Heart left ventricle (tissue), 16 donors: Measurements from ENCODE around the gene ACACA. TPM values are rescaled to one million over a fixed set of nuclear protein-coding genes. Genes with fewer than 3 reads are reported as not detected.

ENCODE experiments used
- ATAC-seq, 4 donors: fragments of 200-7000 bp; cut with Tn5 transposase; one replicate each; pipeline ENCODE4 v1.9.1; 2020 to 2022; ENCODE audit warnings: moderate library complexity in 4 of 4, mild to moderate bottlenecking in 3 of 4, moderate number of reproducible peaks in 1 of 4
- DNase-seq, 5 donors: peaks; one replicate each; pipeline ENCODE4 v3.0.0-alpha.2; 2020
- H3K27ac ChIP-seq, 12 donors: fragments of 200-600 bp; sonication (generic) in 4 of 12; one replicate each; pipeline versions ENCODE4 v1.5.0 to v1.8.0; 2016 to 2022; ENCODE audit warnings: mild to moderate bottlenecking in 2 of 12
- H3K27me3 ChIP-seq, 9 donors: fragments of 200-600 bp; sonication (generic) in 2 of 9; one replicate each; pipeline versions ENCODE4 v1.5.1 to v1.8.0; 2016 to 2022; ENCODE audit warnings: mild to moderate bottlenecking in 3 of 9
- H3K36me3 ChIP-seq, 9 donors: fragments of 200-600 bp; sonication (generic) in 2 of 9; one replicate each; pipeline versions ENCODE4 v1.5.0 to v1.8.0; 2018 to 2022; ENCODE audit warnings: mild to moderate bottlenecking in 2 of 9
- H3K4me1 ChIP-seq, 12 donors: fragments of 200-600 bp; sonication (generic) in 4 of 12; one replicate each; pipeline versions ENCODE4 v1.5.0 to v1.8.0; 2016 to 2022; ENCODE audit warnings: mild to moderate bottlenecking in 3 of 12
- H3K4me3 ChIP-seq, 12 donors: fragments of 200-600 bp; sonication (generic) in 4 of 12; one replicate each; pipeline versions ENCODE4 v1.5.0 to v1.8.0; 2017 to 2022; ENCODE audit warnings: mild to moderate bottlenecking in 9 of 12, moderate library complexity in 4 of 12
- H3K9me3 ChIP-seq, 12 donors: fragments of 200-600 bp; sonication (generic) in 4 of 12; one replicate each; pipeline versions ENCODE4 v1.5.0 to v1.8.0; 2016 to 2022; ENCODE audit warnings: mild to moderate bottlenecking in 1 of 12
- POLR2A ChIP-seq, 2 donors: fragments of 450-650 bp; IDR thresholded peaks; one replicate each; pipeline ENCODE4 v1.6.1; 2017; ENCODE audit warnings: antibody characterized with exemption in 2 of 2, mild to moderate bottlenecking in 2 of 2, moderate library complexity in 2 of 2
- WGBS, 4 donors: extraction: QIAGEN DNeasy Blood & Tissue Kit in 2 of 4; methylation state at CpG; one replicate each; pipeline versions ENCODE4 v1.1.5 to v1.1.7; 2013 to 2018; 5-methylcytosine and 5-hydroxymethylcytosine counted together
- intact Hi-C, 10 donors: fragments of 100-400 bp; cut with DNase I; formaldehyde crosslinking; loops; one replicate each; pipeline versions ENCODE4 v1.11.1 to v1.14.2; 2022
- polyA plus RNA-seq, 2 donors: library from polyadenylated mRNA; stranded (reverse); fragments of 200-250 nt; gene quantifications; one replicate each; pipeline ENCODE4 v1.2.3, GENCODE V29; 2013
- total RNA-seq, 9 donors: library from RNA; depleted of rRNA in 2 of 9; stranded (reverse); fragments of >200 nt in 2 of 9; fragmentation: NEBNext Ultra II Directional in 3 of 9; extraction: Animal tissue kit (Norgen Biotek cat#: 25700) in 3 of 9; gene quantifications; one replicate each; pipeline versions ENCODE4 v1.1.0 to v1.2.4, GENCODE V29; 2016 to 2023
- TF ChIP-seq, protein P1 (sequence below), 12 donors: fragments of 200-600 bp; sonication (generic) in 4 of 12; IDR thresholded peaks; one replicate each; pipeline versions ENCODE4 v1.5.0 to v1.8.0; 2018 to 2022; ENCODE audit warnings: antibody characterized with exemption in 12 of 12, mild to moderate bottlenecking in 5 of 12
- donor health status: ischemic (EF 13 %, LVEDD 7.1; RV severe dilation, severe dysfunction).
- donor health status: healthy with polysubstance abuse.
- donor health status: DM: no; HTN: yes; CAD: no.
- donor health status: DM: no; HTN: no; CAD: no.
- donor health status: ischemic (EF 25% LVEDD 6.9; RV normal size, moderate dysfunction).
- donor health status: ischemic (EF 25% LVEDD 5.7; RV mildly dilated, moderate dysfunction).
- donor health status: healthy.
- donor health status: DM: yes; HTN: yes; CAD: no.
- donor health status: ischemic (EF 35%, LVEDD 5.7; RV mildly dilated, moderate dysfunction).
- donor health status: nonischemic (EF 11% LVEDD 7.7; RV severe dilation, severe dysfunction).
- donor health status: DM: yes; HTN: yes; CAD: no.
- donor health status: PGD.
- donor health status: ischemic (EF 29% LVEDD 5.4; RV normal size, mild dysfunction).
- donor health status: nonischemic (EF 23%, LVEDD 6.1; RV moderate dilation, normal function).

ACACA gene
- total and polyA plus RNA-seq, 11 donors, result 6.2 to 33.0 (median 15.8) TPM

GRCh38 chr17:37338847-37339246 lies 67.8 kb downstream of the ACACA start:
- Histone ChIP-seq H3K9me3 (no peaks in the 10 kb centered on the region), H3K27ac (no peak overlapping the region), H3K36me3 (peaks cover 0 to 13% (median 0%) of the 10 kb centered on the region in 9 donors), H3K27me3 (no peaks in the 10 kb centered on the region), H3K4me1 (no peaks in the 10 kb centered on the region), H3K4me3 (no peak overlapping the region)
- intact Hi-C loops, result no loop called here
- TF ChIP-seq, protein P1, sequence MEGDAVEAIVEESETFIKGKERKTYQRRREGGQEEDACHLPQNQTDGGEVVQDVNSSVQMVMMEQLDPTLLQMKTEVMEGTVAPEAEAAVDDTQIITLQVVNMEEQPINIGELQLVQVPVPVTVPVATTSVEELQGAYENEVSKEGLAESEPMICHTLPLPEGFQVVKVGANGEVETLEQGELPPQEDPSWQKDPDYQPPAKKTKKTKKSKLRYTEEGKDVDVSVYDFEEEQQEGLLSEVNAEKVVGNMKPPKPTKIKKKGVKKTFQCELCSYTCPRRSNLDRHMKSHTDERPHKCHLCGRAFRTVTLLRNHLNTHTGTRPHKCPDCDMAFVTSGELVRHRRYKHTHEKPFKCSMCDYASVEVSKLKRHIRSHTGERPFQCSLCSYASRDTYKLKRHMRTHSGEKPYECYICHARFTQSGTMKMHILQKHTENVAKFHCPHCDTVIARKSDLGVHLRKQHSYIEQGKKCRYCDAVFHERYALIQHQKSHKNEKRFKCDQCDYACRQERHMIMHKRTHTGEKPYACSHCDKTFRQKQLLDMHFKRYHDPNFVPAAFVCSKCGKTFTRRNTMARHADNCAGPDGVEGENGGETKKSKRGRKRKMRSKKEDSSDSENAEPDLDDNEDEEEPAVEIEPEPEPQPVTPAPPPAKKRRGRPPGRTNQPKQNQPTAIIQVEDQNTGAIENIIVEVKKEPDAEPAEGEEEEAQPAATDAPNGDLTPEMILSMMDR (IDR thresholded peaks at IDR 0.05), result no peak
- no peak for TF ChIP-seq POLR2A (IDR thresholded peaks at IDR 0.05)
- 89 to 96% (median 92%) methylated on average over 3 of the region's 3 CpGs for WGBS, 4 donors
- ATAC-seq (no peak), DNase-seq (no peak)

DNA sequence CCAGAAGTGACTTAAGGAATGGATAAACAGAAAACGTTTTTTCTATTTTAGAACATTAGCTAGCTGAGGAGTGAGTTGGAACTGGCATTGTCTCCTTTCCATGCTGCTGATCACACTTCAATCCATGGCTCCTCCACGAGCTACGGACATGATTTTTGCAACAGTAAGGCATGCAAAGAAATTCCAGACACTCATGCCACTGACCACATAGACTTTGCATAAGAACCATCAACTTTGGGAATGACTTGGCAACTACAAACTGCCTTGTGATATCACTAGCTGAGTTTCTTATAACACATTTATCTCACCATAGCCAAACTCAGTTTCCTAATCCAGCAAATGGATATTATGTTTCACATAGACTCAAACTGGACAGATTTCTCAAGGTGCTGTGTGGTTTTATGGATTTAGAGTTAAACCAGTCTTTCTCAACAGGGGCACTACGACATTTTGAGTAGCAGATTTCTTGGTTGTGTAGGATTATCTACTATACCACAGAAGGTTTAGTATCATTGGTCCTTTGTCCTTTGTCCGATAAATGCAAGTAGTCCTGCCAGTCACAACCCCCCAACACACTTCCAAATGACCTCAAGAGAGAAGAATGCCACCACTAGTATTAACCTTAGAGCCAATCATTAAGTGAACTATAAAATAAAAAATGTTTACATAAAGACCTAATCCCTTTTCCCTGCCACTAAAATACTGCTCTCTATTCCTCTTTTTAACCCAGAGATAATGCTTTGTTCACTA lies 79.1 kb downstream of the ACACA start:
- intact Hi-C loops, result no loop called here
- no peak overlapping the region for H3K4me3 ChIP-seq
- no peaks in the 10 kb centered on the region for H3K27me3 ChIP-seq
- no peak for DNase-seq
- H3K4me1 ChIP-seq, result no peaks in the 10 kb centered on the region
- no peak overlapping the region for H3K27ac ChIP-seq
- ATAC-seq, result no peak
- peaks cover 0 to 33% (median 19%) of the 10 kb centered on the region in 9 donors for H3K36me3 ChIP-seq
- no peak for TF ChIP-seq POLR2A (IDR thresholded peaks at IDR 0.05)
- TF ChIP-seq, protein P1 (IDR thresholded peaks at IDR 0.05), result no peak
- whole genome bisulfite sequencing, 4 donors, result 79 to 84% (median 81%) methylated on average over 5 of the region's 5 CpGs
- no peaks in the 10 kb centered on the region for H3K9me3 ChIP-seq

DNA sequence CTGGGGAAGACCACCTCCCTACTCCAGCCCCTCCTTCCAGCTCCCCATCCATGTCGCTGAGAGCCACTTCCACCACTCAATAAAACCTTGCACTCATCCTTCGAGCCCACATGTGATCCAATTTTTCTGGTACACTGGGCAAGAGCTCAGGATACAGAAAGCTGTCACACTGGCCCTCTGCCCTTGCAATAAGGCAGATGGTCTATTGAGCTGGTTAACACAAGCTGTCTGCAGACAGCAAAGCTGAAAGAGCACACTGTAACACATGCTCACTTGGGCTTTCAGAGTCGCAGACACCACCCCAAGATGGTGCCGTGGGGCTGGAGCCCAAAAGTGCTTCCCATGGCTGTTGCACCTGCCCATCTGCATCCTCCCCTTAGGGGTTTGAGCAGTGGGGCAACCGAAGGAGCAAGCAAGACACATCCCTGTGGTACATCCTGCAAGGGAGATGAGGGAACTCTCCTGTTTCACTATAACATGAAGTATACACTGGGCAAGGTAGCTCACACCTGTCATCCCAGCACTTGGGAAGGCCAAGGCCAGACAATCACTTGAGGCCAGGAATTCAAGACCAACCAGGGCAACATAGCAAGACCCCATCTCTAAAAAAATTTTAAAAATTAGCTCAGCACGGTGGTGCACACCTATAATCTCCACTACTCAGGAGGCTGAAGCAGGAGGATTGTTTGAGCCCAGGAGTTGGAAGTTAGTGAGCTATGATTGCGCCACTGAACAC lies 83.6 kb downstream of the ACACA start:
- no peaks in the 10 kb centered on the region for H3K4me1 ChIP-seq
- no peak for DNase-seq
- no peak for ATAC-seq
- no peak for TF ChIP-seq POLR2A (IDR thresholded peaks at IDR 0.05)
- TF ChIP-seq, protein P1 (IDR thresholded peaks at IDR 0.05), result no peak
- H3K36me3 ChIP-seq, result peaks cover 0 to 18% (median 2%) of the 10 kb centered on the region in 9 donors
- intact Hi-C loops, result no loop called here
- H3K4me3 ChIP-seq, result no peak overlapping the region
- H3K27ac ChIP-seq, result no peak overlapping the region
- 92 to 96% (median 95%) methylated on average over 7 of the region's 7 CpGs for WGBS, 4 donors
- no peaks in the 10 kb centered on the region for H3K9me3 ChIP-seq
- H3K27me3 ChIP-seq, result no peaks in the 10 kb centered on the region

DNA sequence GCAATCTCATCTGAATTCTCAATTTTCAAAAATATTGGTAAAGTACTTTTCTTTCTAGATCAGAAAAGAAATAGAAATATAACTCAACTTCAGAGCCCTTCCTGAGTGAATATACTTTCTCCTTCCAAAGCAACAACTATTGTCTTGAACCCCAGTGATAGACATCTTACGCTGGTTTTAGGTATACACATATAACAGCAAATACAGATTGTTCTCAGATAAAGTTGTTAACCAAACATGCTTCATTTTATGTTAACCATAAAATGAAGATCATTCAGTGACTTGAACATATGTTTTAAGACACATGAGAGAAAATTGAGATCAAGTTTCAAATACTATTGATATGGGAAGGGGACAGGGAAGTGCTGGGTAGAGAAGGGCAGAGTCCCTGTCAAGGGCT lies 84.5 kb downstream of the ACACA start:
- no peak for ATAC-seq
- WGBS, 4 donors, result 99 to 100% (median 100%) methylated on average over 1 of the region's 1 CpG
- no peaks in the 10 kb centered on the region for H3K9me3 ChIP-seq
- no peak for DNase-seq
- TF ChIP-seq, protein P1 (IDR thresholded peaks at IDR 0.05), result no peak
- no peak for TF ChIP-seq POLR2A (IDR thresholded peaks at IDR 0.05)
- H3K27ac ChIP-seq, result no peak overlapping the region
- no peak overlapping the region for H3K4me3 ChIP-seq
- no peaks in the 10 kb centered on the region for H3K27me3 ChIP-seq
- H3K4me1 ChIP-seq, result no peaks in the 10 kb centered on the region
- H3K36me3 ChIP-seq, result peaks cover 0 to 13% (median 0%) of the 10 kb centered on the region in 9 donors
- intact Hi-C loops, result no loop called here
